Measurements from ENCODE around the gene ANKRD17.

The ANKRD17 gene

GRCh38 chr4:73127839-73128453 lies 130.7 kb downstream of the ANKRD17 start:
- no peak for DNase-seq (ENCODE audit: low read depth)

DNA sequence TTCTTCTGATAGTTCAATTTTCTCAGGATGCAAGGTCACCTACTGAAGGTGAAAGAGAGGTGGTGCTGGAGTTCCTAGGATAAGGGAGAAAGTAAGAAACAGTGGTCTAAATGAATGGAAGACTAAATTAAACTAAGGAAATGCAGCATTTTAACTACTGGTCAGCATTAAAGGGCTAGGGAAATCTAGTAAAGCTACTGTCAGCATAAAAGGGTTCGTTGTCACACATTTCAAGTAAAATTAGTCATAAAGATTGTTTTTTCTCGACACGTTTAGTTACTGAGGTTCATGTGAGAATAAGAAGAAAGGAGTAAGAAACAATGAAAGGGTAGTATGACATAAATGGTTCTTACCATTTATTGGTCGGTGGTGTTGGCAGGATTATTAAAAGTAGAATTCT lies 149.1 kb downstream of the ANKRD17 start:
- no peak for DNase-seq (ENCODE audit: low read depth)

- no peak for DNase-seq (ENCODE audit: low read depth)
Measured at GRCh38 chr4:73104695-73105094, 153.9 kb downstream of the ANKRD17 start.

DNA sequence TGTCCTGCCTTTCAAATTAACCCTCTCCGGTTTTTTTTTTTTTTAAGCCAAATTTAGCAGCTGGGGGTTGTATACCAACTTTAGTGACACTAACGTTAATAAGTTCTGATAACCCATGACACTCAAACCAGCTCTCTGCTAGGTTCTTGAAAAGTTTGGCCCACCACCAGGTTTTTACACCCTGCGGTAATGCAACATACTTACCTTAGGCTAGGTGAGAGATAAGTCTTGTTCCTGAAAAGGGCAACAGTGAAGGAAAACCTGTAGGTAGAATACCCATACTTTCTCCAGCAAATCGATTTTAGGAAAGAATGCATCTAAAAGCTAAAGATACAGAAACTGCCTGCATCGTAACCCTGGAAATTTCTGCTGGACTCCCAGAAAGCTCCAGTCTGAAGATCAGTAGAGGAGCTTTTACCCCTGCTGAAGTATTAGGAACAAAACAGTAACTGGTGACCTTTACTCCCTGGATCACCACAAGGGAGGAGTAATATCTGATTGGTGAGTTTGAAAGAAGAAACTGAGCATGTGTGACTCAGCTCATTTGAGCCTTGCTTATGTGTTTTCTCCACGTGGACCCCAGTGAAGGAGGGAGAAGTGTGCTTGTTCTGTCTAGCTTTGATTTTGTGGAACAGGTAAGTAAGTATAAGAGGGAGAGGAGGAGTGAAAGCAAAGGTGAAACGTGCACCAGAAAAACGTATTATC lies 154.6 kb downstream of the ANKRD17 start:
- no peak for DNase-seq (ENCODE audit: low read depth)

GRCh38 chr4:73099143-73099542 lies 159.5 kb downstream of the ANKRD17 start:
- DNase-seq (ENCODE audit: low read depth), result no peak

GRCh38 chr4:73098713-73099112 lies 159.9 kb downstream of the ANKRD17 start:
- DNase-seq (ENCODE audit: low read depth), result no peak

GRCh38 chr4:73098016-73098415 lies 160.6 kb downstream of the ANKRD17 start:
- no peak for DNase-seq (ENCODE audit: low read depth)

- DNase-seq (ENCODE audit: low read depth), result no peak
Measured at GRCh38 chr4:73092868-73093267, 165.7 kb downstream of the ANKRD17 start.

DNA sequence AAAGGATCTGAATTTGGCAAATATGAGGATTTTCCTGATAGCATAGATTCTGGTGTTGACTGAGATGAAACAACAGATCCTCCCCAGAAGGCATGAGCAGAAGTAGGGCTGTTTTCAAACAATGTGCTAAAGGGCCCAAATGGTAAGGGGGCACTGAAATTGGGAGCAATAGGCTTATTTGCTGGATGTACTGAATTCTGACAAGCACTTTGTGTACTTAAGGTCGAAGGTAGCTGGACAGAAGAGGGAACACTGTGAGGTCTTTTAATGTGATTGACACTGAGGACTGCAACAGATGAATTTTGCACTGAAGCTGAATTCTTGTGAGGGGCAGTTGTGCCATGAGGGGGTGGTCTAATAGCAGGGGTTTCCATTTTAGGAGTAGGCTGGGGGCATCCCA lies 167.9 kb downstream of the ANKRD17 start:
- DNase-seq (ENCODE audit: low read depth), result no peak

DNA sequence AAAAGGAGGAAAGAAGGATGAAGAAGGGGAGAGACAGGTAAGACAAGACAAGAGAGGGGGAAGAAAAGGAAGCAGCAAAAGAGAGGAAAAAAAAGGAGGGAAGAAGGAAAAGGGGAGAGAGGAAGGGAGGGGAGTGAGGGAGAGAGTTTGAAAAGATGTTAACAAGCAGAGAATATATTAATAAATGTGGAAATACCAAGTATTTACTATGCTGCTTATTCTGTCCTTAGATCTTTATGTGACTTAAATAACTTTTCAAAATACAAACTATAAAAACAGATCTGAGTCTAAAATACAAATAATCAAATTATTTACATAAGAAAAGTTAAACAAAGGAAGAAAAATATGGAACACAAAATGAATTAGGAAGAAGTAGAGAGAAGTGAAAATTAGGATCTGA lies 170.7 kb downstream of the ANKRD17 start:
- DNase-seq (ENCODE audit: low read depth), result no peak

DNA sequence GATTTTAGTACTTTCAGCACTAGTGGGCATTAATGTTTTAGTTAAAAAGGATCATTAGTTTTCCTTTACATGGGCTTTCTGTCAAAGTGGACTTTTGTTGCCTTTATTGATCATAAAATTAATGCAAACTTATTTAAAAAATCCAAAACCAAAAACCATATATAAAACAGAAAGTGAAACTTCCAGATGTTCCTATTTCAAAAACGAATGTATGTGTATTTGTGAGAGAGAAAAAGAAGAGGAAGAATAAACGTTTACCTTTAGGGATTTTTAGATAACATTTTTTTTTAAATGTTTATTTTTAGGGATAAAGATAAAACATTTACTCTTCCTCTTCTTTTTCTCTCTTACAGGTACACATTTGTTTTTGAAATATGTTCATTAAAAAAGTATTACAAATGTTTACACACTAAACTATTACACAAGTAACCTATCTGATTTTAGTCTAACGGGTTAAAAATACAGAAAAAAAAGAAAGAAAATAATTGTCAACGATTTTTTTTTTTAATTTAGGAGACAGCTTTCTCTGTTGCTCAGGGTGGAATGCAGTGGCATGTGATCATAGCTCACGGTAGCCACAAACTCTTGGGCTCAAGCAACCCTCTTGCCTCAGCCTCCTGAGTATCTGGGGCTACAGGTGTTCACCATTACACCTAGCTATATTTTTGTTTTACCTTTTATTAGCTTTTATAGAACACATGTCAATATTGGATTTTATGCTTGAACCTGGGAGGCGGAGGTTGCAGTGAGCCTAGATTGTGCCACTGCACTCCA lies 172.3 kb downstream of the ANKRD17 start:
- no peak for DNase-seq (ENCODE audit: low read depth)

- no peak for DNase-seq (ENCODE audit: low read depth)
Measured at GRCh38 chr4:73080789-73081188, 177.8 kb downstream of the ANKRD17 start.

DNA sequence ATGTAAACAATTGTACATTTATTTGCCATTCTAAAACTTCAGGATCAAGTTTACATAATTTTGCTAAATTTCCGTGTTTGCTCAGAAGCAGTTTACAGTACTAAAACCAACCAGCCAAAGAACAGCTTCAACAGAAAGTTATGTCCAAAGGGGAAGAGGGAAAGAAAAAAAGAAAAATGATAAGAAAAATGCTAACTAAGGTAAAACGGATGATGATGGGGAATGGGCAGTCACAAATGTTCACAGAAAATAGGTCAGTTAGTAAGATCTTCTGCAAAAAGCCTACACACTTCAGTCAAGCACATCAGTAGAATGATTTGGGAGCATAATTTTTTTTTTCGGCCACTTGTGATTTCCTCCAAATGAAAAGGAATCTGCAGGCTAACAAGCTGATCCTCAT lies 182.8 kb downstream of the ANKRD17 start:
- no peak for DNase-seq (ENCODE audit: low read depth)

DNA sequence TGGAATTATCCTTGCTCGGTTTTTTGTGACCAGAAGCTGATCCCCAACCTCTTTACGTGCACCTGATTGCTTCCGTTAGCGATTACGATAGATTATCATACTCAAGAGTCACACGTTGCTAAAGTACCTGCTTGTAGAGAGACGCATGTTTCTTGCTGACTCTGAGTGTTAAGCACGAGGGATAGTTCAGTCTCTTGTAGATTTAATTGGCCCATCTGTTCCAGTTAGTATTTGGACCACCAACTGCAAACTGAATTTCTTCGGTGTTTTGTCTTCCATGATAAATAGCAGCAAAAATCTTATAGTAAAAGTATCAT lies 188.6 kb downstream of the ANKRD17 start:
- no peak for DNase-seq (ENCODE audit: low read depth)

DNA sequence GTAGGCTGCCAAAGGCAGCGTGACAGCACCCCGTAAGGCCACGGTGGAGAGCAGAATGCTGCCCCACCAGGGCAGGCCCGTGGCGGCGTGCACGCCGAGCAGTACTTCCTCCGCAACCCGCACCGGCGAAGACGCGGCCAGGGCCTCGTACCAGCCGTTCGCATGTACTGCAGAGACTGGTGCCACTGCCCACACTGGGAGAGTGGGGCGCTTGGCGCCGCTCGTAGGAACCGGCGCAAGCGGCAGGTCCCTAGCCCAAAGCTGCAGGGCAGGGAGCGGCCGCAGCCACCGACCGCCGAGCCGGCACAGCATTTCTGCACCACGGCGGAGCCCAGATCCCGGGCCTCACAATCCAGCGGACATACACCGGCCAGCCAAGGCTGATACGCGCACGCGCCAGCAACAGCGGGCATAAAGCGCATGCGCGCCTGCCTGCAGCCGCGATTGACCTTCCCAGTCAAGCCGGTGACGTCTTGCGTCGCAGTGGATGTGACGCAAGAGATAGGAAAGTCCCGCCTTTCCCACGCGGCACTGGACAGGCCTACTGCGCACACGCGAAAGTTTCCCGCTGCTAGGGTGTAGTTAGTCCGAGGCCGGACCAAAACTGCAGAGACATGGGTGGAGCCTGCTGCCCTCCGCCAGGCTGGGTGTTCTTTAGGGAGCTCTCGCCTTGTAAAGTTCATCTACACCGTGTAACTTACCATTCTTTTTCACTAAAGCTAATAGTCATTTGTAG lies 189.1 kb downstream of the ANKRD17 start, which contains the start of gene COX18:
Gene COX18 (minus strand): TSS at position 379 of the 736 bp plus-strand sequence. CDS start 67 bp downstream, at position 312.
- peak; percentile 92 for DNase-seq (ENCODE audit: low read depth)

DNA sequence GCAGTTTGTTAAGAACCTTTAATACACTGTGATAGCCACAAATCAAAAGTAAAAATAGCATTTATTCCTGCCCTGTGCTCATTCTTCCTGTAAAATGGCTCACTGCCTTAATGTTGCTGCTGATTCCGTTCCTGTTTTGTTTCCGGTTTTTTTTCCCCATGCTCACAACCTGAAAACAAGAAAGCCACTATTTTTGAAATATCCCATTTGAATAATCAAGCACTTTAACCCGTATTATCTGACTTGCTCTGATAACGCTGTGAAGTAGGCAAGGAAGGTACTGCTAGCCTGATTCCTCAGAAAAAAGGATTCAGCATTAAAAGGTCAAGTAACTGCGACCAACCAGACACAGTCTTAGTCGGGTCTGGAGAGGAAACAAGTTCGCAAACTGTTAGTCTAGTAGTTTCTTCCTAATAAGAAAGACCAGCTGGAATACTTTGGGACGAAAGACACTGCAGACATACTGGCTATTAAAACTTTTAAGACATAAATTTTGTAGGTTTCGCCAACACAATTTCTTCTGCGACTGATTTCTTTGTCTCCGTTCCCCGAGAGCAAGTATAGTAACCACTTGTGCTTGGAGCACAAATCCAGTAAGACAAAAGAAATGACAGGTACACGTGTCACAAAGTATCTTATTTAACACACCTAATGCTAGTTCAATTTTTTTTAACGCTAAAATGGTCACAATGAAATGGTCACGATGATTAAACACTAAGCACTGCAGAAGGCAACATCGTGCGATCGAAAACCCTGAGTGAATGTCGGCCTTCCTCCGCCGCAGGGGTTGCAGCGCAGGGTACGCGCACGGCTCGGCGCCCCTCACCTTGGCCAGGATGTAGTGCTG lies 189.9 kb downstream of the ANKRD17 start:
- no peak for DNase-seq (ENCODE audit: low read depth)

DNA sequence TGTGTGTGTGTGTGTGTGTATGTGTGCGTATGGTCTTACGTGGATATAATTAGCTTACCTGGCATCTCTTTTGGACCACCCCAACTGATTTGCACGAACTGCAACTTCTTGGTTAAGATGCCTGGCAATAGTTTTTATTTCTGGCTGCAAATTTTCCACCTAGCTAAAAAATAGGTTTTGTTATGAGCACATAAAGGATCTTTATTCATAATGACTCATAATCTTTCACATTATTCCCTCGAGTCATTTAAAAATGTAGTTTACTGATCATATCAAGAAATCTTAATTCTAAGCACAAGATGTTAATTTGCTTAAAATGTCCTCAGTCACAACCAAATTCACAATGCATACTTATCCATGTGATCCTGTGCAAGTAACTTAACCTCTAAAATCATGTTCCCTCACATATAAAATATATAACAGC lies 190.6 kb downstream of the ANKRD17 start:
- no peak for DNase-seq (ENCODE audit: low read depth)

DNA sequence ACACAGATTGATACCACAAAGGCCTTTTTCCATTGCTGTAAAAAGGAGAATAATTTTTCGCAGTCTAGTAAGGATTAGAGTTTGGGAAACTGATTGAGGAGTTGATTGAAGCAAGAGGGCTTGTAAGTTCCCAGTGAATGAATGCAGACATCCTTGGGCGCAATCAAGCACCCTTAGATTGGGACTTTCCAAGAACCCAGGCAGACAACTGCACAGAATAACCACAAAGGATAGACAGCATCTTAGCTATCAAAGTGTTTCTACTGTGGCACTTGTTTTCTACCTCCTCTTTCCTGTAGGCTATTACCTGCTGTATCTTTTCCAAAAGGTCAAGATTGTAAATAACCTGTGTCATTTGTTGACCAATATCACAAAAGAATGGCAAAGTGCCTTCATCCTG lies 191.7 kb downstream of the ANKRD17 start:
- no peak for DNase-seq (ENCODE audit: low read depth)

- no peak for DNase-seq (ENCODE audit: low read depth)
Measured at GRCh38 chr4:73066445-73066844, 192.2 kb downstream of the ANKRD17 start.

GRCh38 chr4:73064536-73064935 lies 194.1 kb downstream of the ANKRD17 start:
- DNase-seq (ENCODE audit: low read depth), result no peak

GRCh38 chr4:73055241-73055897 lies 203.2 kb downstream of the ANKRD17 start:
- DNase-seq (ENCODE audit: low read depth), result no peak

Data from stimulated activated CD8-positive, alpha-beta memory T cell treated with anti-CD3 and anti-CD28 coated beads, Interleukin-12 subunit alpha, Interleukin-12 subunit beta, amount 100 ng/mL, for 1 hour (primary cell).